ENCODE measurements around the gene LBP.

DNA sequence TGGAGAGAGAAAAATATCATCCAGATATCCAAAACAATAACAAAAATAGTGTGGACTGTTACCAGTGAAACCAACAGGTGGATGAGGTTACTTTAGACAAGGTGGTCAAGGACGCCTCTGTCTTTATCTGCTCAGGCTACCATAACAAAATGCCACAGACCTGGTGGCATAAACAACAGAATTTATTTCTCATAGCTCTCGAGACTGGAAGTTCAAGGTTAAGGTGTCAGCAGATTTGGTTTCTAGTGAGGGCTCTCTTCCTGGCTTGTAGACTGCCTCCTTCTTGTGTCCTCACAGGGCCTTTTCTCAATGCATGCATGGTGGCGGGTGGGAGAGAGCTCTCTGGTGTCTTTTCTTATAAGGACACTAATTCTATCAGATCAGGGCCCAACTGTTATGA lies 21.1 kb upstream of the LBP start:
- no peak for TF ChIP-seq POLR2A (IDR thresholded peaks at IDR 0.05; ENCODE audit: low read depth, low read length)
- TF ChIP-seq POLR2AphosphoS5 (IDR thresholded peaks at IDR 0.05; ENCODE audit: low read depth, low read length), result no peak
